SK-N-SH treated with all-trans-retinoic acid at 6 μM for 48 hours (cell line): Measurements from ENCODE around the gene SCYL1.

Experiments used
- ATAC-seq: fragments of 200-7000 bp; cut with Tn5 transposase; 3 replicates; pipeline ENCODE4 v1.9.1; 2020; ENCODE audit warnings: mild to moderate bottlenecking, moderate library complexity
- BACH2 ChIP-seq: fragments of 250-450 bp; sonication (Bioruptor Pico); IDR thresholded peaks from 2 replicates; pipeline ENCODE4 v1.9.0; 2021; ENCODE audit warnings: mild to moderate bottlenecking, borderline replicate concordance
- CSDC2 ChIP-seq: fragments of 250-450 bp; sonication (Bioruptor Pico); IDR thresholded peaks from 2 replicates; pipeline ENCODE4 v1.5.0; 2020; ENCODE audit warnings: mild to moderate bottlenecking, moderate library complexity
- ISL1 ChIP-seq: fragments of 250-450 bp; sonication (Bioruptor Pico); IDR thresholded peaks from 2 replicates; pipeline ENCODE4 v2.1.2; 2022; ENCODE audit warnings: mild to moderate bottlenecking, moderate library complexity
- OSR1 ChIP-seq: fragments of 250-450 bp; sonication (Bioruptor Pico); IDR thresholded peaks from 2 replicates; pipeline ENCODE4 v1.8.0; 2022; ENCODE audit warnings: moderate library complexity, mild to moderate bottlenecking, inconsistent platforms
- RARB ChIP-seq: fragments of 250-450 bp; sonication (Bioruptor Pico); IDR thresholded peaks from 2 replicates; pipeline ENCODE4 v1.8.0; 2021; ENCODE audit warnings: mild to moderate bottlenecking, moderate library complexity
- SNAI2 ChIP-seq: fragments of 250-450 bp; sonication (Bioruptor Pico); IDR thresholded peaks from 2 replicates; pipeline ENCODE4 v1.5.0; 2020; ENCODE audit warnings: mild to moderate bottlenecking, moderate library complexity
- TOX ChIP-seq: fragments of 250-450 bp; sonication (Bioruptor Pico); IDR thresholded peaks from 2 replicates; pipeline ENCODE4 v1.8.0; 2021; ENCODE audit warnings: mild to moderate bottlenecking, moderate library complexity, borderline replicate concordance
- ZC3H10 ChIP-seq: fragments of 250-450 bp; sonication (Bioruptor Pico); IDR thresholded peaks from 2 replicates; pipeline ENCODE4 v1.5.1; 2021; ENCODE audit warnings: mild to moderate bottlenecking, moderate library complexity
- ZFP3 ChIP-seq: fragments of 250-450 bp; sonication (Bioruptor Pico); IDR thresholded peaks from 2 replicates; pipeline ENCODE4 v1.5.0; 2020; ENCODE audit warnings: mild to moderate bottlenecking, moderate library complexity
- ZFP30 ChIP-seq: fragments of 450-650 bp; formaldehyde crosslinking; IDR thresholded peaks from 2 replicates; pipeline ENCODE4 v1.5.0; 2022; ENCODE audit warnings: mild to moderate bottlenecking, moderate library complexity
- ZNF8 ChIP-seq: fragments of 450-650 bp; formaldehyde crosslinking; IDR thresholded peaks from 2 replicates; pipeline ENCODE4 v1.5.0; 2020; ENCODE audit warnings: mild to moderate bottlenecking, moderate library complexity
- TF ChIP-seq, protein P1 (sequence below): fragments of 250-450 bp; sonication (Bioruptor Pico); IDR thresholded peaks from 2 replicates; pipeline ENCODE4 v1.8.0; 2021; ENCODE audit warnings: low read depth, mild to moderate bottlenecking, moderate library complexity, borderline replicate concordance
- TF ChIP-seq, protein P2 (sequence below): fragments of 250-450 bp; sonication (Bioruptor Pico); IDR thresholded peaks from 2 replicates; pipeline ENCODE4 v1.8.0; 2020; ENCODE audit warnings: mild to moderate bottlenecking, moderate library complexity, borderline replicate concordance
- TF ChIP-seq, protein P3 (sequence below): fragments of 250-450 bp; sonication (Bioruptor Pico); IDR thresholded peaks from 2 replicates; pipeline ENCODE4 v1.5.1; 2020; ENCODE audit warnings: low read depth, mild to moderate bottlenecking, moderate library complexity
- TF ChIP-seq, protein P4 (sequence below): fragments of 250-450 bp; sonication (Bioruptor Pico); IDR thresholded peaks from 2 replicates; pipeline ENCODE4 v1.5.0; 2020; ENCODE audit warnings: mild to moderate bottlenecking, moderate library complexity

The SCYL1 gene

DNA sequence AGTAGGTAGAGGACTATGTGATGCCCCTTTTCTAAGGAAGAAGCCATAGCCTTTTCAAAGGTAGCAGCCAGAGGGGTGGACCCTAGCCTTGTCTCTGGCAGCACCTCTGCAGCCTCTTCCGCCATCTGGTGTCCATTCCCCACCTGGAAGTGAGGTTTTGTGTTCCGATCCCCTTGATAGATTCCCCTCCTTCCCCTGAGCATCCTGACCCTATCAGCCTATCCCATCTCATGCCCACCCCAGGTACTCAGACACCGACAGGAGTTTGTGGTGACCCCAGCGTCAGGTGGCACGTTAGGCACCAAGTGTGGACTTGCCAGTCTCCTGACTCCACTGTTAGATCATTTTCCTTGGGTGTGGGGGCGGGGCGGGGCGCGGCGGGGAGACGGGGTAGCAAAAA lies 47.1 kb downstream of the SCYL1 start:
- TF ChIP-seq ZC3H10 (CRISPR knock-in tag) (no peak), ISL1 (CRISPR knock-in tag) (no peak), BACH2 (CRISPR knock-in tag) (no peak), SNAI2 (CRISPR knock-in tag) (no peak), ZNF8 (no peak), OSR1 (CRISPR knock-in tag) (no peak)
- TF ChIP-seq, protein P1, sequence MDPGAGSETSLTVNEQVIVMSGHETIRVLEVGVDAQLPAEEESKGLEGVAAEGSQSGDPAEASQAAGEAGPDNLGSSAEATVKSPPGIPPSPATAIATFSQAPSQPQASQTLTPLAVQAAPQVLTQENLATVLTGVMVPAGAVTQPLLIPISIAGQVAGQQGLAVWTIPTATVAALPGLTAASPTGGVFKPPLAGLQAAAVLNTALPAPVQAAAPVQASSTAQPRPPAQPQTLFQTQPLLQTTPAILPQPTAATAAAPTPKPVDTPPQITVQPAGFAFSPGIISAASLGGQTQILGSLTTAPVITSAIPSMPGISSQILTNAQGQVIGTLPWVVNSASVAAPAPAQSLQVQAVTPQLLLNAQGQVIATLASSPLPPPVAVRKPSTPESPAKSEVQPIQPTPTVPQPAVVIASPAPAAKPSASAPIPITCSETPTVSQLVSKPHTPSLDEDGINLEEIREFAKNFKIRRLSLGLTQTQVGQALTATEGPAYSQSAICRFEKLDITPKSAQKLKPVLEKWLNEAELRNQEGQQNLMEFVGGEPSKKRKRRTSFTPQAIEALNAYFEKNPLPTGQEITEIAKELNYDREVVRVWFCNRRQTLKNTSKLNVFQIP (CRISPR knock-in tag): no peak
- ATAC-seq: no peak

DNA sequence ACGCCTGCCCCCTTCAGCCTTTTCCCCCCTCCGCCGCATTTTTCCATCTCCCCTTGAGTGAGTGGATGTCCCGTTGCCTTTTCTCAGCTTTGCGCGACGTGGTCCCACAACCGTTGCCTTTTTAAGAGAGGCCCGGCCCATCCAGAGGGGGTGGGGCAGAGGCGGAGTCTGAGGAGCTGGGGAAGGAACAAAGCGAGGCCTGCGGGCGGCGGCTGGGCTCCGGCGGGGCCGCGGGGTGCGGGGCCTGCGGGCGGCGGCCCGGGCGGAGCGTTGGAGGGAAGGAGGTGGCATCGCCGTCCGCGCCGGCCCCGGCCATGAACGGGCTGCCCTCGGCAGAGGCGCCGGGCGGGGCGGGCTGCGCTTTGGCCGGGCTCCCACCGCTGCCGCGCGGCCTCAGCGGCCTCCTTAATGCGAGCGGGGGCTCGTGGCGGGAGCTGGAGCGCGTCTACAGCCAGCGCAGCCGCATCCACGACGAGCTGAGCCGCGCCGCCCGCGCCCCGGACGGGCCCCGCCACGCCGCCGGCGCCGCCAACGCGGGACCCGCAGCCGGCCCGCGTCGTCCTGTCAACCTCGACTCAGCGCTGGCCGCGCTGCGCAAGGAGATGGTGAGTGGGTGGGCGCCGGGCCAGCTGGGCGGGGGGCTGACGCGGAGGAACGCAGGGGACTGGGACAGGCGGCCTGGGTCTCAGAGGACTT lies 47.6 kb downstream of the SCYL1 start, which contains the start of gene FAM89B:
TSS of gene FAM89B (plus strand) at position 183 of the 696 bp plus-strand sequence. CDS start at position 315, 132 bp downstream.
- TF ChIP-seq, protein P2, sequence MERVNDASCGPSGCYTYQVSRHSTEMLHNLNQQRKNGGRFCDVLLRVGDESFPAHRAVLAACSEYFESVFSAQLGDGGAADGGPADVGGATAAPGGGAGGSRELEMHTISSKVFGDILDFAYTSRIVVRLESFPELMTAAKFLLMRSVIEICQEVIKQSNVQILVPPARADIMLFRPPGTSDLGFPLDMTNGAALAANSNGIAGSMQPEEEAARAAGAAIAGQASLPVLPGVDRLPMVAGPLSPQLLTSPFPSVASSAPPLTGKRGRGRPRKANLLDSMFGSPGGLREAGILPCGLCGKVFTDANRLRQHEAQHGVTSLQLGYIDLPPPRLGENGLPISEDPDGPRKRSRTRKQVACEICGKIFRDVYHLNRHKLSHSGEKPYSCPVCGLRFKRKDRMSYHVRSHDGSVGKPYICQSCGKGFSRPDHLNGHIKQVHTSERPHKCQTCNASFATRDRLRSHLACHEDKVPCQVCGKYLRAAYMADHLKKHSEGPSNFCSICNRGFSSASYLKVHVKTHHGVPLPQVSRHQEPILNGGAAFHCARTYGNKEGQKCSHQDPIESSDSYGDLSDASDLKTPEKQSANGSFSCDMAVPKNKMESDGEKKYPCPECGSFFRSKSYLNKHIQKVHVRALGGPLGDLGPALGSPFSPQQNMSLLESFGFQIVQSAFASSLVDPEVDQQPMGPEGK (CRISPR knock-in tag): no peak
- TF ChIP-seq OSR1 (CRISPR knock-in tag): no peak
- TF ChIP-seq ZFP3 (CRISPR knock-in tag): no peak
- TF ChIP-seq RARB (CRISPR knock-in tag): no peak
- TF ChIP-seq ZNF8: no peak
- TF ChIP-seq CSDC2 (CRISPR knock-in tag): no peak
- peak; percentile 13 for ATAC-seq

DNA sequence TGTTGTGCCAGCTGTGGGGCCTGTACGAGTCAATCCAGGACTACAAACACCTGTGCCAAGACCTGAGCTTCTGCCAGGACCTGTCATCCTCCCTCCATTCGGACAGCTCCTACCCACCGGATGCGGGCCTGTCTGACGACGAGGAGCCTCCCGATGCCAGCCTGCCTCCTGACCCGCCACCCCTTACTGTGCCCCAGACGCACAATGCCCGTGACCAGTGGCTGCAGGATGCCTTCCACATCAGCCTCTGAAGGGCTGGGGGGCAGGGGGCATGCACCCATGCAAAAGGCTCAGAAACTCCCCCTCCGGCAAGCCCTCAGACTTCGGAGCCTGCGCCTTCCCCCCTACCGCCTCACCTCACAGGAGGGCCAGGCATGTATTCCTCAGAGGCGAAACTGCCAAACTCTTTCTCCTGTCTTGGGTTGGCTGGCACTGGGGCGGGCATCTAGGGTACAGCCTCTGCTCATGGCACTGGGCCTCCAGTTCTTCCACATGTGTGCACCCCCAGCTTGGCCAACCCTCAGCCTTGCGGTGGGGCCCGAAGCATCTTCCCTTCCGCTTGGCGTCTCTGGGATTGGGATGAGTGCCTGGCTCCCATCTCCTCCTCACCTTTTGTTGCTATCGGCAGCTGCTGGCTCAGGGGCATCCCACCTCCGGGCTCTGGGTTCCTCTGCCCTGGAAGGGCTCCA lies 48.7 kb downstream of the SCYL1 start:
- no peak for ATAC-seq
- TF ChIP-seq, protein P2 (CRISPR knock-in tag): no peak
- TF ChIP-seq, protein P3, sequence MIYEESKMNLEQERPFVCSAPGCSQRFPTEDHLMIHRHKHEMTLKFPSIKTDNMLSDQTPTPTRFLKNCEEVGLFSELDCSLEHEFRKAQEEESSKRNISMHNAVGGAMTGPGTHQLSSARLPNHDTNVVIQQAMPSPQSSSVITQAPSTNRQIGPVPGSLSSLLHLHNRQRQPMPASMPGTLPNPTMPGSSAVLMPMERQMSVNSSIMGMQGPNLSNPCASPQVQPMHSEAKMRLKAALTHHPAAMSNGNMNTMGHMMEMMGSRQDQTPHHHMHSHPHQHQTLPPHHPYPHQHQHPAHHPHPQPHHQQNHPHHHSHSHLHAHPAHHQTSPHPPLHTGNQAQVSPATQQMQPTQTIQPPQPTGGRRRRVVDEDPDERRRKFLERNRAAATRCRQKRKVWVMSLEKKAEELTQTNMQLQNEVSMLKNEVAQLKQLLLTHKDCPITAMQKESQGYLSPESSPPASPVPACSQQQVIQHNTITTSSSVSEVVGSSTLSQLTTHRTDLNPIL: no peak
- TF ChIP-seq TOX (CRISPR knock-in tag): no peak
- no peak; the same call in 1 of the 2 replicates for TF ChIP-seq ZFP3 (CRISPR knock-in tag)
- TF ChIP-seq, protein P4, sequence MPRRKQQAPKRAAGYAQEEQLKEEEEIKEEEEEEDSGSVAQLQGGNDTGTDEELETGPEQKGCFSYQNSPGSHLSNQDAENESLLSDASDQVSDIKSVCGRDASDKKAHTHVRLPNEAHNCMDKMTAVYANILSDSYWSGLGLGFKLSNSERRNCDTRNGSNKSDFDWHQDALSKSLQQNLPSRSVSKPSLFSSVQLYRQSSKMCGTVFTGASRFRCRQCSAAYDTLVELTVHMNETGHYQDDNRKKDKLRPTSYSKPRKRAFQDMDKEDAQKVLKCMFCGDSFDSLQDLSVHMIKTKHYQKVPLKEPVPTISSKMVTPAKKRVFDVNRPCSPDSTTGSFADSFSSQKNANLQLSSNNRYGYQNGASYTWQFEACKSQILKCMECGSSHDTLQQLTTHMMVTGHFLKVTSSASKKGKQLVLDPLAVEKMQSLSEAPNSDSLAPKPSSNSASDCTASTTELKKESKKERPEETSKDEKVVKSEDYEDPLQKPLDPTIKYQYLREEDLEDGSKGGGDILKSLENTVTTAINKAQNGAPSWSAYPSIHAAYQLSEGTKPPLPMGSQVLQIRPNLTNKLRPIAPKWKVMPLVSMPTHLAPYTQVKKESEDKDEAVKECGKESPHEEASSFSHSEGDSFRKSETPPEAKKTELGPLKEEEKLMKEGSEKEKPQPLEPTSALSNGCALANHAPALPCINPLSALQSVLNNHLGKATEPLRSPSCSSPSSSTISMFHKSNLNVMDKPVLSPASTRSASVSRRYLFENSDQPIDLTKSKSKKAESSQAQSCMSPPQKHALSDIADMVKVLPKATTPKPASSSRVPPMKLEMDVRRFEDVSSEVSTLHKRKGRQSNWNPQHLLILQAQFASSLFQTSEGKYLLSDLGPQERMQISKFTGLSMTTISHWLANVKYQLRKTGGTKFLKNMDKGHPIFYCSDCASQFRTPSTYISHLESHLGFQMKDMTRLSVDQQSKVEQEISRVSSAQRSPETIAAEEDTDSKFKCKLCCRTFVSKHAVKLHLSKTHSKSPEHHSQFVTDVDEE (CRISPR knock-in tag): no peak
- no peak for TF ChIP-seq BACH2 (CRISPR knock-in tag)
- TF ChIP-seq ZNF8: no peak
- no peak for TF ChIP-seq RARB (CRISPR knock-in tag)
- no peak for TF ChIP-seq ZC3H10 (CRISPR knock-in tag)
- no peak for TF ChIP-seq CSDC2 (CRISPR knock-in tag)
- no peak for TF ChIP-seq ZFP30 (CRISPR knock-in tag)
